HL-60 (cell line): ENCODE data around the gene TRIM49C.
"Not testable (repeated sequence)": the region's sequence is repeated elsewhere in the genome, so short reads cannot be mapped to it uniquely, and the experiment has no call there.

ENCODE experiments used
- CTCF ChIP-seq: IDR thresholded peaks from one replicate; pipeline ENCODE4 v1.5.1; 2011; ENCODE audit warnings: low read length, control low read depth, inconsistent platforms; ENCODE audit not compliant: insufficient read depth
- GABPA ChIP-seq: IDR thresholded peaks from 2 replicates; pipeline ENCODE4 v1.6.1; 2012; ENCODE audit warnings: low read depth
- POLR2AphosphoS5 ChIP-seq: IDR thresholded peaks from 2 replicates; pipeline ENCODE4 v1.6.1; 2012; ENCODE audit warnings: low read depth
- REST ChIP-seq: IDR thresholded peaks from 2 replicates; pipeline ENCODE4 v1.6.1; 2012; ENCODE audit warnings: low read depth; ENCODE audit not compliant: insufficient replicate concordance

GRCh38 chr11:90030806-90031205 lies at the start of gene TRIM49C:
- not testable (repeated sequence) for TF ChIP-seq CTCF, POLR2AphosphoS5, REST, GABPA
